NCI-H345 (cell line): ENCODE measurements around the gene TBX20.

Source experiments
- DNase-seq: peaks from one replicate; lab custom pipeline; 2025; lab: John Stamatoyannopoulos, UW

The TBX20 gene, protein sequence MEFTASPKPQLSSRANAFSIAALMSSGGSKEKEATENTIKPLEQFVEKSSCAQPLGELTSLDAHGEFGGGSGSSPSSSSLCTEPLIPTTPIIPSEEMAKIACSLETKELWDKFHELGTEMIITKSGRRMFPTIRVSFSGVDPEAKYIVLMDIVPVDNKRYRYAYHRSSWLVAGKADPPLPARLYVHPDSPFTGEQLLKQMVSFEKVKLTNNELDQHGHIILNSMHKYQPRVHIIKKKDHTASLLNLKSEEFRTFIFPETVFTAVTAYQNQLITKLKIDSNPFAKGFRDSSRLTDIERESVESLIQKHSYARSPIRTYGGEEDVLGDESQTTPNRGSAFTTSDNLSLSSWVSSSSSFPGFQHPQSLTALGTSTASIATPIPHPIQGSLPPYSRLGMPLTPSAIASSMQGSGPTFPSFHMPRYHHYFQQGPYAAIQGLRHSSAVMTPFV

DNA sequence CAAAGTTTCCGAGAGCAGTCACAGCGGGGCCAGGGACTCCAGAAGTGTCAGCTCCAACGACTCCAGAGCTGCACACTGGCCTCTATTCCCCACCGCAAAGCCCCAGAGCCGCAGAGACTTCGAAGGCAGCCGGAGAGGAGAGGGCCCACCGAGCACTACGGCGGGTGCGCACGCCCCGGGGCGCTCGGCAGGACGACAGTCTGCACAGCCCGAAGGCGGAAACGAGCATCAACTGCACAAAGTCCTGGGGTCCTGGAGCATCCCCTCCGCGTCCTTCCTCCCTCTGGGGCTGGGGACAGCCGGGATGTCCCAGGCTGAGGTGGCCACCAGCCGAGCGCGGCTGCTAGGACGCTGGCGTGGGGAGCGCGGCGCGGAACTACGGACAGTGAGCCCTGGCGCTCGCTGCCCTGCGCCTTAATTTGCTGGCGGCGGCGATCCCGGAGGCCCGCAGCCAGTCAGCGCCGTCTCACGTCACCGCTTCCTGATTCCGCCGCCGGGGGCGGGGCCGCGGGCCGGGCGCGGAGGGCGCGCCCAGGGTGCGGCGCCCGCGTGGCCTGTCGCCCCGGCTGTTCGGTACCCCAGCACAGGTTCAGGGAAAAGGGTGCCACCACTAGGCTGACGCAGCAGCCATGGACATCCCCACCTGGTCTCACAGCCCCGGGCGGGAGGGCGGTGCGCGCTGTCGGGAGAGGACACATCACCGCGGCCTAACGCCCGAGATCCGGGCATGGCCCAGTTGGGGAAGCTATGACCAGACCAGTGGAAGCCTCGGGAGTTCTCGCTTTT, at the start of gene TBX20:
Gene TBX20, minus strand, starts transcription at position 391 of the 786 bp plus-strand sequence. CDS start 480 bp downstream, outside the sequence.
- DNase-seq, result no peak

DNA sequence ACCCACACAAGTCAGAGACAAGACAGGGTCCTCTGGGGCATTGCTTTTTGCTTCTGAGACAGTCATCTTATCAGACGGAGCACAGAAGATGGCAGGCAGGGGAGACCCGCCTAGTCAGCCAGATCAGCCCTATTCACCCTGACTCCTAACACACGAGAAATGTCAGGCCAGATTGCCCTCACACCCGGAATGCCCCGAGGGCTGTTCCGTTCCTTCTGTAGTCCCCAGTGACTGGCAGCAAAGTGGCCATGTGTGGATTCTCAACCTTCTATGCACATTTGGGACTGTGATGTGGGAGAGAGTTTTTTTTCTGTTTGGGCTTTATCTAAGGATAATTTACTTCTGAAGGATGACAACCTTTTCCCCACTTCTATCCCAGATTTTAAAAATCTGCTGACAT, 35.5 kb upstream of the TBX20 start:
- no peak for DNase-seq

GRCh38 chr7:35286986-35287385, 33.1 kb upstream of the TBX20 start:
- DNase-seq, result no peak

- no peak for DNase-seq
Measured at GRCh38 chr7:35286422-35286821, 32.5 kb upstream of the TBX20 start.

DNA sequence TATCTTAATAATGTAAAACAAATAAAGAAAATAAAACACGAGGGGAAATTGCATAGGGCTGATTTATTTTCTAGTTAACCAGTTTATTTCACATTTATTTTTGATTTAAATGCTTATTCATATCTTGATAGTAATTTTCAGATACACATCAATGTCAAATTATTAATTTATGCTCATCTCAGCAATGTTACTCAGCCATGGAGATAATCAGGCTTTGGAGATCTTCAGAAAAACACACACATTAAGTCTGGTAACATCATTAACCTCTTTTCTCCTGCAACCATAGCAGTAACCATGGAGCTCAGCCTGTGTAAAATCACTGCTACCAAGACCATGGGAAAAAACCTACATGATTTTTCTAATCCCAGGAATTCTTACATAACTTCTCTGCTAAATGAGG, 31.9 kb upstream of the TBX20 start:
- no peak for DNase-seq

DNA sequence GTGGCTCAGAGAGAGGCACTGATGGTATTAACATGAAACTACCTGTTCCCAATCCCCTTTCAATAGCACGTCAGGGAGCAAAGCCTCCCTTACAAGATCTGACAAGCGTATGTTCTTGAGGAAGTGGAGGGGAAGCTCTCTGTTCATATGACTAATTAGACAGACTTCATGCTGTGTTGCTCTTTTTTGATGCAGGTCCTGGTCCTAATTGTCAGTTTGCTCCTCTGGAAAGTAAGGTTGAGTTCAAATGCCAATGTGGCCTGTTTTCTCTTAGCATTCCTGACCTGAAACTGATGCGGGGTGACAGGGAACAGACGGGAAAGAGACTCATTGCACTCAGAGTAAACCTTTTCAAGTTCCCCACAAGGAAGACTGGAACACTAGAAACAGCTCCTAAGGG, 27.0 kb upstream of the TBX20 start:
- DNase-seq, result no peak

- no peak for DNase-seq
Measured at GRCh38 chr7:35277359-35277758, 23.5 kb upstream of the TBX20 start.

DNA sequence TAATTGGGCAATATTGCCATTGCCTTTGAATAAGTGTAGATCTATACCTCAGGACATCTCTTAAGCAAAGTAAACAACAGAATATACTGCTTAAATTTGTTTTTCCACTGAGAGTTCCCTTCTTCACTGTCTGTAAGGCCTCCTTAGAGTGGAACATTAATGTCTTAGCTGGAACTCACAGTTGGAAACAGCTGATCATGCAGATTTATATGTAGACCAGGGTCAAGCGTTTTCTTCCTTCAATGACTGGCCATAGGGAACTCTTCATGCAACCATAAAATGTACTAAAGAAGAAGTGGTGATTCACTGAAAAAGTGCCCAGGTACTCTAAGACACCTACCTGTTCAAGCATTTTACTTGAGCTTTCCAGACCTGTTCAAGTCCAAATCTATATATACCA, 18.3 kb upstream of the TBX20 start:
- DNase-seq, result no peak

DNA sequence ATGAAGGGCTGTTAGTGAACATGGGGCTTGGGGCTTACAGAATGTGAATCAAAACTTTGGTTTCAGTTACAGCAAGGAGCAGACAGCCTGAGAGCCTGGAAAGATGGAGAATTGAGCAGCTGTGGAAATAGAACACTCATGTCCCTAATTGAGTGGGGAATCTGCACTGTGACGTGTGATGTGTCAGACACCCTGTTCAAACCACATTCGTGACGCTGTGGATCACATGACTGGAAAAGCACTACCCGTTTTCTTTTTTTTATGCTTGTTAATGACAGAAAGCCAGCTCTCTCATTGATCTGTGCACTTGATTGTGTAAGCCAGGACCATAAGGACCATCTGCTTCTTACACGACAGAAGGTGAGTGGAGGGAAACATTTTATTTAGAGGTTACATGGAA, 15.1 kb upstream of the TBX20 start:
- no peak for DNase-seq

DNA sequence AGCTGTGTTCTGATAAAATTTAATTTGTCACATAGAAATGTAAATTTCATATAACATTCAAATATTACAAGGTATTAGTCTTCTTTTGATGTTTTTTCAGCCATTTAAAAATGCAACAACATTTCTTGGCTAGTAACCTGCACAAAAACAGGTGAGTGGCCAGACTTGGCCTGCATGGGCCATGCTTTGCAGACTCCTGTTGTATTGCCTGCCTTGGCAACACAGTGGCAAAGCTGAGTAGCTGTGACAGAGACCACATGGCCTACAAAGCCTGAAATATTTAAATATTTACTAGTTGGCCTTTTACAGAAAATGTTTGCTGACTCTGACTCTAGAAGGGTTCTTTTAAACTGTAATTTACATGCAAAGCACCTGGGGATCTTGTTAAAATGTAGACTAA, 13.5 kb upstream of the TBX20 start:
- no peak for DNase-seq

DNA sequence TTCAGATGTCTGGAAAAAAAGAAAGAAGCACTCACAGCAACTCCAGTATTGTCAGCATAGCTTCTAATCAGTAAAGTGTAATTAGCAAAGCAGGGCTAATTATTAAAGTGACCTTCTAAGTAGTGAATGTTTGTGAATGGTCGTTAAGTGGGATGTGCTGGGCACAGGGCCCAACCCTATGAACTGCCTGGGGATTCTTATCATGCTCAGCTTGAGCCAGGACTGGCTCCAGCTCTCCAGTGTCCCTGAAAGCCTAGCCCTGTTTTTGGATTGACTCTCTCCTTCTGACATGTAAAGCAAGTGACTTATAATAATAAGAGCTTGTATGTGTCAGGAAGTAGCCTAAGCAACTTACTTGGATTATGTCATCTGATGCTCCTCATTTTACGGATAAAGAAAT, 9.5 kb upstream of the TBX20 start:
- DNase-seq, result no peak

GRCh38 chr7:35261476-35262285, 7.8 kb upstream of the TBX20 start:
- no peak for DNase-seq

- DNase-seq, result no peak
Measured at GRCh38 chr7:35261041-35261440, 7.1 kb upstream of the TBX20 start.

GRCh38 chr7:35260246-35260645, 6.3 kb upstream of the TBX20 start:
- no peak for DNase-seq

- DNase-seq, result no peak
Measured at GRCh38 chr7:35259523-35259908, 5.6 kb upstream of the TBX20 start.

GRCh38 chr7:35258868-35259522, 5.1 kb upstream of the TBX20 start:
- DNase-seq, result no peak

DNA sequence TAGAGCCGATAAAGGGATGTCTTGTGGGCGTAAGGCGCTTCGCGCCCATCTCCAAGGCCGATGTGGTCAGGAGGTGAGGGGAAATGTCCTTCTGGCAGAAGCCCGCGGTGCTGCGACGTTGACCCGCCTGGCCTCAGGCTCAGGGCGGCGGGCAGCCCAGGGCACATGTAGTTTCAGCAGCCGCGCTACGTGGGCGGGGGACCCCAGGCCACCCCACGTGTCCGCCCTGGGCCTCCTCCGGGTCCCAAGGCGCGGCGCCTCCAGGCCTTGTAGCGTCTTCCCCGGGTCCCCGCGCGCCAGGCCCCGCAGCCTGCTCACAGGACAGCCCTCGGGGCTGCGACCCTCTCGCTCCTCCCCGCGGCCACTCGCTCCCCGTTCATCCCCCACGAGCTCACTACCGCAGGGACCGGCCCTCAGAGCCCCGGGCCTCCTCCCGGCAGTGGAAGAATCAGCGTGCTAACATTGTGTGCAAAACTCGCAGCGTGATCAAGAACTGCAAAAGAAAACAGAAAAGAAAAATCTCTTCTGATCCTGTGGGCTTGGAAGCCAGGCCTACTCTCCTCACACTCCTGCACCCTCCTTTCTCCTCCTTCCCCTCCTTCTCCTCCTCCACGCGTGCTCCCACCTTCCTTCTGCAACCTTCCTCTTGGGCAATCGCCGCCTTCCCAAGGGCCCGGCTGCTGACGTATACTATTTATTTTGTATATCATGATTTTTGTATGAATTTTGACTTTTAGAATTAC, 4.4 kb upstream of the TBX20 start:
- no peak for DNase-seq

GRCh38 chr7:35257251-35258124, 3.6 kb upstream of the TBX20 start:
- peak; percentile 49 for DNase-seq

DNA sequence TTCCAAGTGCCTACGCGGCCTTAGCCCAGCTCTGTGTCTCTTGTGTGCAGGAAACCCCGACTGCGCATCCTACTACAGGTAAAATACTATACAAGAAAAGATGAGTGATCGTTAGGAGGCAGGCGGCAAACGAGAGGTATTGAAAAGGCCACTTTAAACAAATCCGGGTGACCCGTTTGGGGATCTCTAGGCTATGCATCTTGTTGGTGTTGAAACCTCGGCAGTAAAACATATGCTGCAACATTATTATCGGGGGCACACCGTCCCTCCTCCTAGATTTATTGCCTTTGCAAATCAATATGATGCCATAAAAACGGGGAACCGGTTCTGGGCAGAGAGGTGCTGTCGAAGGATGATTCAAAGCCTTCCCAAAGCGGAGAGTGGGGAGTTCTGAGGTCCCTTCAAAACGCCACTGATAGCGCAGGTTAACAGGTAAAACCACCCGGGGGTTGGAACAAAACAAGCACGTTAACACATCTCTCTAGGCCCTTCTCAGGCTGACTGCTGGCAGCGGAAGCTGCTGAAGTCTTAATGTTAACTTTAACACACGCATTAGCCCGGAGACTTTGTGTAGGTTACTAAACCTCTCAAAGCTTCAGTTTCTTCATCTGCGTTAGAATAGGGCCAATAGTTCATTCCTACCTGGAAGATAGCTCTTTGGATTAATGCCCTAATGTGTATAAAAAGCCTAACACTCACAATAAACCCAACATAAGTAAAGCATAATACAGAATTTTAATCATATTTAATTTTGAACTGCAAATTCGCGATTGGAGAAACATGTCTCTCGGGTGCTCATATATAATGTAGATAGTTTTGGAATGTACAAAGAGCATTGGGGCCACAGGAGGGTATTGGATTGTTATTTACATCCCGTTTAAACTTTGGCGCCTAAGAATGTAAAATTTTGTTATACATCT, 2.6 kb upstream of the TBX20 start:
- no peak for DNase-seq
